SK-N-DZ (cell line): ENCODE results near the gene MTHFD2L.

Experiments used
- DNase-seq: peaks from one replicate; pipeline ENCODE4 v3.0.0-alpha.2; 2015; ENCODE audit warnings: low spot score

Gene MTHFD2L

DNA sequence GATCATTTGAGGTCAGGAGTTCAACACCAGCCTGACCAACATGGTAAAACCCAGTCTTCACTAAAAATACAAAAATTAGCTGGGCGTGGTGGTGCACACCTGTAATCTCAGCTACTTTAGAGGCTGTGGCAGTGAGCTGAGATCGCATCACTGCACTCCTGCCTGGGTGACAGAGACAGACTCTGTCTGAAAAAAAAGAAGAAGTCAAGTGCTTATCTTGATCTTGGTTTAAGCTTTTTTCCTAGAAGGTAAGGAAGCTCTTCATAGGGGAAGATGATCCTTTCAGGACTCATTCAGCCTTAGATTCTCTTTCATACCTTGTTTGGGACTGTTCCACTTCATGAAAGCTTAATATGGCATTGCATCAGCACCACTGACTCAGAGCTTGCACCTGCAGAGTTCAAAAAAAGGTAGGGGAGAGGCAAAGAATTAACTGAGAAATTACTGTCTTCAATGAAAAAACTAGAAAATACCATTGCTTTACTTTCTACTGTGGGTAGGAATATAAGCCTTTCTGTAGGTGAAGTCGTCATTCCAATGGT, 79.6 kb downstream of the MTHFD2L start:
- DNase-seq = no peak

GRCh38 chr4:74244049-74244448, 86.1 kb downstream of the MTHFD2L start:
- DNase-seq = no peak

- DNase-seq = no peak
Observed at GRCh38 chr4:74252933-74253332, 95.0 kb downstream of the MTHFD2L start.

GRCh38 chr4:74254386-74254785, 96.5 kb downstream of the MTHFD2L start:
- DNase-seq = no peak

- DNase-seq = no peak
Observed at GRCh38 chr4:74255096-74255495, 97.2 kb downstream of the MTHFD2L start.

DNA sequence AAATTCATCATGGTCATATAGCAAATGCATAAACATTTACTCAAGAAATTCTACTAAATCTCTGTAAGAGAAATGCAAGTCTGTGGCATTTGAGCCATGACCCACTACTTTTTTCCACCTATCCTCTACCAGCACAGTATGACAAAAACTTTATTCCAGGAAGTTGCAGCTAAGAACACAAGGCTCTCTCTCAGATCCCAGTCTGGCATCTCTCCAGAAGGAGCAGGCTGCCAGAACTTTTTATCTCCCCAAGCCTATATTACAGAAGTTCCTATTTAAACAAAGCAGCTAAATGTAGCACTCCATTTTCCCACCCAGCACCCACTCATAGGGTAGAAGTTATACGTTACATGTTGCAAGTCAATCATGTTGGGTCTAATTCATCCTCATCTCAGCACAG, 101.0 kb downstream of the MTHFD2L start:
- no peak for DNase-seq

DNA sequence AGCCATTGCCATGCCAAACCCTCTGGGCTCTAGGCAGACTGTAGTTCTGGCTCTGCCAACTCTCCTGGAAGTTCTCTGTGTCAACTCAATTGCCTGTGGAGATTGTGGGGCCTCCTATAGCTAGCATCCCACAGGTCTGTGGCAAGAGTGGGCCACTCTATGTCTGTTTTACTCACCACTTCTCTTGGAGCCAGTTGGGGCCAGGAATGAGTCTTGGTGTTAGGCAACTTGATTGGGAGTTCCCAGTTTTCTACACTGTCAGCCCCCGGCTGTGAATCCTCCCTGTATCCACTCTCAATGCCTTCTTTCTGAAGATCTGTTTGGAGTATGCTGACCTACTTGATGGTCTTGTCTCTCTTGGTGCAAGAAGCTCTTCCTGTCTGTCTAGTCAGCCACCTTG, 102.1 kb downstream of the MTHFD2L start:
- no peak for DNase-seq

GRCh38 chr4:74262522-74262921, 104.6 kb downstream of the MTHFD2L start:
- no peak for DNase-seq

GRCh38 chr4:74263551-74263950, 105.6 kb downstream of the MTHFD2L start:
- no peak for DNase-seq

- no peak for DNase-seq
Observed at GRCh38 chr4:74266081-74266480, 108.2 kb downstream of the MTHFD2L start.

DNA sequence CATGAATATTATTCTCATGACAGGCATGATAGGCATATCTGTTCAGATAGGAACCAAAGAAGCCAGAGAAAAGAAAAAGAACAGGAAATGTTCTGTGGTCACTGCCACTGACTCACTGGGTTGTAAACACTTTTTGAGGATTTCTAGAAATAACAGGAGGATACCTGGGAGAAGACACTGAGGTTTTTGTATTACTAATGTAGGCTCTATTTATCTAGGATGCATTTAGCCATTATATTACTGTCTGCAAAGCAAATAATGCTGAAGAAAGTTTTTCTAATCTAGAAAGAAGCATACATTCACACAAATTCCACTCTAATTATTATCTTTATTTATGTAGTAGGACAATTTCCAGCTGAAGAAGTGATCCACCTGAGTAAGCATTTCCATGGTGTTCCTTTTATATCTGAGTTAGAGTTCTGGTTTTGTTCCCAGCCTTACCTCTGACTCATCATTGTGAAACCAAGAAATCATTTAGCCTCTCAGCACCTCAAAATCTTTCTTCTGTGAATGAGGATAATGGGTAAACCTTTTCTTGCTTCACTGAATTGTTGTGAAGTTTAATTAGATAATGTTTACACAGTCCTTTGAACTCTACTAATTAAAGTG, 110.2 kb downstream of the MTHFD2L start:
- DNase-seq = no peak

DNA sequence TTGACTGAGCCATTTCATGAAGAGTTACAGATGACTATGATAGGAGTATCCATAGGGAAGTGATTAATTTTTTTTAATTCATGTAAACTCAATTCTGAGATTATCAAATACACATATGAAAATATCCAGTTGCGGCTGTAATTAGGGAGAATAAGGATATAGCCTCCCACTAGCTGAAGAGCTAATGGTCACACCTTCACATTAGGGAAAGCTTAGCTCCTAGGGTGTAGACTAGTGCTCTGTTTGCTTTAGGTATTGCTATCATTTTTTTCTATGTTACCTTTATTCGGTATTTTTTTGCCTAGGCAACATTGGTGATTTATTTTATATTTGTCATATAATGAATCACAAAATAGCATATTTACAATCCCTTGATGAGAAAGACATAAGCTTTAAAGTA, 110.7 kb downstream of the MTHFD2L start:
- no peak for DNase-seq

DNA sequence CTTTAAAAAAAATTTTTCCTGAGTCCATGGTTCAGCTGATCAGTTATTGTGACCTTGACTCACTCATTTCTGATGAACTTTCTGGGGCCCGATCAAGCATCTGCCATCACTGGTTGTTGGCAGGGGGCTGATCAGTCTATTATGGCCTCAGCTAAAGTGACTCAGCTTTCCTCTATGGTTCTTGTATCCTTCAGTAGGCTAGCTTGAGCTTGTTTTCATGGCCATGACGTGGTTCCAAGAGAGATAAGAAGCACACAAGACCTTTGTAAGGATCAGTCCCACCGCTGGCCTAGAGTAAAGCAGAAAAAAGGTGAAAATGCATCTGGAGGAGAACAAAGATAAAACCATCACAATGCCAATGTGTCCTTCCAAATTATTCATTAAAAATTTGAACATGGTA, 120.6 kb downstream of the MTHFD2L start:
- DNase-seq = no peak

DNA sequence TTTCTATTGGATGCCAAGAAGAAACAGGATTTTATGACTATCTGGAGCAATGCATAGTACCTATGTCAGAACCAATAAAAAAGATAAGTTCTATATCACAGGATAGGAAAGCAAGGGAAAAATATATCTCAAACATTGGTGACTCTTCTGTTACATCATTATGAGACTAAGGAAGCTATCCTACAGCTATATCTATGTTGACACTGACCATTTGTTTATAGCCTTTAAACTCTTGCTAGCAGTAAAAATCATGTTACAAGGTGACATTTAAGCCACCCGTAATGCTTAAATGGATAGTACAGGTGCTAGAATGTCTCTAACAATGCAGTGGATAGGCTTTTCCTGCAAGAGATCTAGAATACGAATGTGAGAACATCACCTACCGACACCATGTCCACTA, 121.8 kb downstream of the MTHFD2L start:
- DNase-seq = no peak

GRCh38 chr4:74282926-74283325, 125.0 kb downstream of the MTHFD2L start:
- no peak for DNase-seq

DNA sequence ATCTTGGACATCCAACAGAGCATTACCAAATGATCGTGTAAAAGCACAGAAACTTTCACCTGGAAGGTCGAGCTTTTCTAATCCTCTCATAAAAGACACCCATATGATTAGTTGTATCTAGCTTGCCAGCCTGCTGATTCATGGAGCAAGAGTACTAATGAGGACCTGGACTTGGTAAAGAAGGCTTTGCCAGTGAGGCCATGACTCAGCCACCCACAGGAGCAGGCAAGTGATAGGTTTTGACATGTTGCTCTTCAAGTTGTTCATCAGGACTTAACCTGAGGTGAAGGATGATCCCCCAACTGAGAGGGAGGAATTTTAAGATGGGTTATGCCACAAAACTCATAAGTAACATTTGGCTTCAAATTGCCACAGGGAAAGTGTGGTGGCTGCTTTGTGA, 125.7 kb downstream of the MTHFD2L start:
- no peak for DNase-seq

DNA sequence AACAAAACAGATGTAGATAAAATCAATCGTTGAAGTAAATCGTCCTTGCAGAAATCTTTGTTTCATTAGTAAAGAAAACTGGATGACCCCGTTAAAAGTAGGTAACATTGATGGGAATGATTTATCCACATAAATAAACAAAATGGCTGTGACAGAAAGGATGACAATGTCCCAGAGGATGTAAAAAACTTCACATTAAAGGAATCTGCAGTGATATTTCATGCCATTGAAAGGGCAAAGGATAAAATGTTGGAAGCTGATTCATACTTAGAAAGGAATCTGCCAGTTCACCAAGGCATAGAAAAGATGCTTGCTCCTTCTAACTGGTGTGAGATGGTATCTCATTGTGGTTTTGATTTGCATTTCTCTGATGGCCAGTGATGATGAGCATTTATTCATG, 126.1 kb downstream of the MTHFD2L start:
- DNase-seq = no peak

DNA sequence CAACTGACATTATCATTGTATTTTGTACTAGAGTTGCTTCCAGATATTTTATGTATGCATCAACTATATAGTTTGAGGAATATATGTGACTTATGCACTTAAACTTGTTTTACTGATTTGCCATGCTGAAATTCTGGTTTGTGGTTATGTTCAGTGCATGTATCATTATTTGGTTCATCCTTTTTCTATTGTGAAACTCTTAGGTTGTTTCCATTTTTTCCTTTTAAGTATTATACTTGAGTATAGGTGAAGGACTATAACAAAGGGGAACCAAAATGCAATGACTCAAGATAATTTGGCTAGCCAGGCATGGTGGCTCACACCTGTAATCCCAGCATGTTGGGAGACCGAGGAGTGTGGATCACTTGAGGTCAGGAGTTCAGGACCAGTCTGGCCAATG, 129.2 kb downstream of the MTHFD2L start:
- DNase-seq = no peak

- no peak for DNase-seq
Observed at GRCh38 chr4:74287791-74288190, 129.9 kb downstream of the MTHFD2L start.

DNA sequence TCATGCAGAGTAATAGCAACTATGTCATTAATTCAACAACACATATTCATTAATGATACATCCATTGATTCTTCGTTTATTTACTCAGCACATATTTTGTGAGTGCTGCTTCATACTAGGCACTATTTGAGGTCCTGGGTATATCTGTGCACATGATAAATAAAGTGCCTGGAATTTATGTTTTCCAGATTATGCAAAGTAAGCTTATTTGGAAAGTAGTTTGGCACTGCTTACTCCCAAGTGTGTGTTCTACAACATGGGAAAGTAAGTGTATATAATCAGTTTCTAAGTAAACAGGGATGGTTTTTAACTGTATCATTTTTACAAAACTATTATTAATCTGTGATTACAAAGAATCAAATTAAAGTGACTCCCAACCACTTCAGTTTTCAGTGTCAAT, 133.6 kb downstream of the MTHFD2L start:
- DNase-seq = no peak

- DNase-seq = no peak
Observed at GRCh38 chr4:74292111-74292870, 134.4 kb downstream of the MTHFD2L start.

DNA sequence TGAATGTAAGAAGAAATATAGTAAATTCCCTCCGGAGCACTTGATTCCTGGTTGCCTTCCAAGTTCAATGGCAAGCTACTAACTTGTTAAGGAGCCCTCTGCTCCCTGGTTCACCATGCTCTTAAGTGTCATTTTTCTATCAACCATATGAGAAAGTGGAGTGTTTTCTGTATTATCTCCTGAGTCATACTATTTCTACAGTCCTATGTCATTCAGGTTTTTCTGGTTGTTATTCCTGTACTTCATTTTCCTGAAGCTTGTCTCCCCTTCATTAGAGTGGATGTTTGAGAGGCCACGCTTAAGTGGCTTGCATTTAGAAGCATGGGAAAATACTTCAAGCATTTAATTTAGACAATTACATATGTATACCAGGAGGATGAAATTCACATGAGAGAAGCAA, 135.6 kb downstream of the MTHFD2L start:
- DNase-seq = no peak

GRCh38 chr4:74294681-74295080, 136.8 kb downstream of the MTHFD2L start:
- DNase-seq = no peak
